Loucy (cell line): Measurements from ENCODE around the gene PNMA1.

Source experiments
- EZH2phosphoT487 ChIP-seq: fragments of 200-600 bp; IDR thresholded peaks from 2 replicates; pipeline ENCODE4 v1.6.1; 2018; ENCODE audit warnings: antibody characterized with exemption, mild to moderate bottlenecking, moderate library complexity, borderline replicate concordance
- TF ChIP-seq, protein P1 (sequence below): fragments of 200-600 bp; sonication (generic); conservative IDR thresholded peaks from 2 replicates; pipeline ENCODE4 v1.5.1; 2014; ENCODE audit warnings: mild to moderate bottlenecking, antibody characterized with exemption, low read length

DNA sequence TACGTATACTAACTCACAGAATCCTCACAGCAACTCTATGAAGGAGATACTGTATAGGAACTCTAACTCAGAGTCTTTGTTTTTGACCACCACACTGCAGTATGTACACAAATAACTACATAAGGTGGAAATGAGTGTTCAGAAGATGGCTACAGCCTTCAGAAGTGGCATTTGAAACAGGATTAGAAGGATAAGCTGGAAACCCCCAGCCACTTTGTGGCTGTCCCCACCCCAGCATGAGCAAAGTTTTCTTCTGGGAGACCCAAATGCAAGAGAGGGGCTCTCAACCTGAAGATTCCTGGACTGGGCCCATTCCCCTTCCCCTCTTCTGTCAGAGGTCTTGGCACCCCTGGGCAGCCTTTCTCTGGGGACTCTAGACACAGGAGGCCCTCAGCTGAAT lies 43.2 kb upstream of the PNMA1 start:
- TF ChIP-seq, protein P1, sequence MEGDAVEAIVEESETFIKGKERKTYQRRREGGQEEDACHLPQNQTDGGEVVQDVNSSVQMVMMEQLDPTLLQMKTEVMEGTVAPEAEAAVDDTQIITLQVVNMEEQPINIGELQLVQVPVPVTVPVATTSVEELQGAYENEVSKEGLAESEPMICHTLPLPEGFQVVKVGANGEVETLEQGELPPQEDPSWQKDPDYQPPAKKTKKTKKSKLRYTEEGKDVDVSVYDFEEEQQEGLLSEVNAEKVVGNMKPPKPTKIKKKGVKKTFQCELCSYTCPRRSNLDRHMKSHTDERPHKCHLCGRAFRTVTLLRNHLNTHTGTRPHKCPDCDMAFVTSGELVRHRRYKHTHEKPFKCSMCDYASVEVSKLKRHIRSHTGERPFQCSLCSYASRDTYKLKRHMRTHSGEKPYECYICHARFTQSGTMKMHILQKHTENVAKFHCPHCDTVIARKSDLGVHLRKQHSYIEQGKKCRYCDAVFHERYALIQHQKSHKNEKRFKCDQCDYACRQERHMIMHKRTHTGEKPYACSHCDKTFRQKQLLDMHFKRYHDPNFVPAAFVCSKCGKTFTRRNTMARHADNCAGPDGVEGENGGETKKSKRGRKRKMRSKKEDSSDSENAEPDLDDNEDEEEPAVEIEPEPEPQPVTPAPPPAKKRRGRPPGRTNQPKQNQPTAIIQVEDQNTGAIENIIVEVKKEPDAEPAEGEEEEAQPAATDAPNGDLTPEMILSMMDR, result no peak
- no peak for TF ChIP-seq EZH2phosphoT487
